MM.1S (cell line): ENCODE data around the gene TMEM31.

Experiments used
- CTCF ChIP-seq: fragments of 300-600 bp; sonication (generic); IDR thresholded peaks from 2 replicates; pipeline ENCODE4 v1.5.1; 2016; ENCODE audit warnings: antibody characterized with exemption, low read length, mixed read lengths
- EZH2 ChIP-seq: fragments of 300-600 bp; sonication (generic); optimal IDR thresholded peaks from 2 replicates; pipeline ENCODE3; 2017; ENCODE audit warnings: low read depth, mild to moderate bottlenecking, antibody characterized with exemption, low read length, mixed read lengths

GRCh38 chrX:103739421-103739820, 28.7 kb downstream of the TMEM31 start:
- TF ChIP-seq CTCF: no peak
- TF ChIP-seq EZH2: no peak
